Measurements from ENCODE around the gene PPP4R3B.
"Not testable (repeated sequence)": the region's sequence is repeated elsewhere in the genome, so short reads cannot be mapped to it uniquely, and the experiment has no call there.

PPP4R3B gene

DNA sequence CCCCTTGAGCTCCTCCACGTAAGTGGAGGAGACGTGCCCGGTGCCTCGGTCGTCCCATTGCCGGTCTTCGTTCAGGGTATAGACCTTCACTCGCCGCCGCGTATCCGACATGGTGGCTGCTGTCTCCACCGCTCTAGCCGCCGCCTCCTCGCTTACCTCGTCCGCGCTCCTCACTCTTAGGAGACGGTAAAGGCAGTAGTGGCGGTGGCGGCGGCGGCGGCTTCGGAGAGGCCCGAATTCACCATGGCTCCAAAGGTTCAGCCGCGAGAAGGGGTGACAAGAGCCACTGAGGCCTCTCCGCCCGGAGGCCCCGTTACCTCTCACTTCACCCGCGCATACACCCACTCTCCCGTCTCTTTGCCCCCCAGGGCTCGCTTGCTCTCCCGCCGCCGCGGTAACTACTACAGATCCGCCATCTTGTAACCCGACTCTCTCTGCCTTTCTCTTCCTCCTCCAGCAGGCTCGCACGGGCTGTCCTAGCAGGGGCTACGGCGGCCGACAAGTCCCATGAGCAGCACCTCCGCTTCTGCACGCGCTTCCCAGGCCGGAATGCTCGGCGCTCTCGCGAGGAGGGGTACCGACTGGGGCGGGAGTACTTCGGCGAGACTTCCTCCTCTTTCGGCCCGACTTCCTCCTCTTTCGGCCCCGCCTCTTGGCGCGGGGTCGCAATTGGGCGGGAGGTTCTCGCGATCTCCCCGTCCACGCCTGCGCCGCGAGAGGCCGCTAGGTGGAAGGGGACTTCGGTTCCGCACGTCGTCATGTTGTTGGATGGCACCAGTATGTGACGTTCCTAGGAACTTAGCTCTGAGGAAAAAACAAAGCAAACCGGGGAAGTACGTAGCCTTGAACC is at the start of gene PPP4R3B:
TSS of gene PPP4R3B (minus strand) at position 448 of the 850 bp plus-strand sequence. CDS start at position 111, 337 bp downstream.
- DNase-seq = peak; percentile 99

DNA sequence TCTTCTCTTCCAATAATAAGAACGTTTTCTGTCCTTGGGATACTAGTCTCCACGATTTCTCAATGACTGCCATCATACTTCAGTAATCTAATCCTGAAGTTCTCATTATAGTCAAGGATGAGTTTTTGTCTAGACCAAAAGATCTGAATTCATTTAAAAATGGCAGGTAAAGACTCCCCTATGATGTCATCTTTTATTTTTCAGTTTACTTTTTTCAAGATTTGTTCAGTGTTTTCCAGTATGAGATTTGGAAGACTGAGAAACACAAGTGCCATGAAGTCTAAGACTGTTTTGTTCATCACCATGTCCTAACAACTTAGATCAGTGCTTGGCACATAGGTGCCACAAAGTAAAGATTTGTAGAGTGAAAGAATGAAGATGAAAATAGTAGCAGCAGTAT is 35.8 kb upstream of the PPP4R3B start:
- DNase-seq = no peak

DNA sequence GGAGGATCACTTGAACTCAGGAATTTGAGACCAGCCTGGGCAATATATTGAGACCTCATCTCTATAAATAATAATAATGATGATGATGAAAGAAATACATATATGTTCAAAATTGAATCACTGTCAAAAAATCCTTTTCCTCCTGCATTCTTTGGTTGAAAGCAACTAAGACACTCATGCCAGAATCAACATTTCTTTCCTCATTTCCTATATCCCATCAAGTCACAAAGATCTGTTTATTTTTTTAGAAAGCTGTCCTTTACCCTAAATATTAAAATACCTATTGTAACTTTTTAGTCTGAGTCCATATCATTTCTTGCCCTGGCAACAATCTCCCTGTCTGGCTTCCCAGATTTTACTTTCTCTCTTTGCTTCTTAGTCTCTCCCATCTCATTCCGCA is 31.8 kb upstream of the PPP4R3B start:
- no peak for DNase-seq

DNA sequence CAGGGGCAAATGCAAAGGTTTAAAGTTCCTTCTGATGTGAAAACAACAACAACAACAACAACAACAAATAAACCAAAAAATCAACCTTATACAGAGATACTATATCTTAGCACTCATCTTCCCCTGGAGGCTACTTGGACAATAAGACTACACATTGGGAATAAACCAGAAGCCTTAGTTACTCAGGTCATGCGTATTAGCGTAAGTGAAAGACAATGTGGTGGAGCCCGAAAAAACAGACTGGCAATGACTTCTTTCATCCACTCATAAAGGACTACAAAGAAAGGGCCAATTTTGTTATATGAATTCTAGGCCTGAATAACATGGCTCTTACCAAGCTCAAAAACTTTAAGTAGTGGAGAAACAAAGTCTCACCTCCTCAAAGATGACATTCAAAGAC is 19.4 kb upstream of the PPP4R3B start:
- no peak for DNase-seq

DNA sequence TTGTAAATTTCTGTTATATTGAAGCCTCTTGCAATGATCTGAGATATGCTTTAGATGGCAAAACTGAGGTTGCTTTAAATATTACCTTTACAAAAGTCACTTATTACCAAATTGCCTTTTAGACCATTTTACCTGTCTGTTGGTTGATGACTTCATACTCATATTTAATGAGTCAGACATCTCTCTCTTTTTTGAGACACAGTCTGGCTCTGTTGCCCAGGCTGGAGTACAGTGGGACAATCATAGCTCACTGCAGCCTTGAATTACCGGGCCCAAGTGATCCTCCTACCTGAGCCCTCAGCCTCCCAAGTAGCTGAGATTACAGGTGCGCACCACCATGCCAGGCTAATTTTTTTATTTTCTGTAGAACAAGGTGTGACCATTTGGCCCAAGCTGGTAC is 11.5 kb upstream of the PPP4R3B start:
- DNase-seq = no peak

DNA sequence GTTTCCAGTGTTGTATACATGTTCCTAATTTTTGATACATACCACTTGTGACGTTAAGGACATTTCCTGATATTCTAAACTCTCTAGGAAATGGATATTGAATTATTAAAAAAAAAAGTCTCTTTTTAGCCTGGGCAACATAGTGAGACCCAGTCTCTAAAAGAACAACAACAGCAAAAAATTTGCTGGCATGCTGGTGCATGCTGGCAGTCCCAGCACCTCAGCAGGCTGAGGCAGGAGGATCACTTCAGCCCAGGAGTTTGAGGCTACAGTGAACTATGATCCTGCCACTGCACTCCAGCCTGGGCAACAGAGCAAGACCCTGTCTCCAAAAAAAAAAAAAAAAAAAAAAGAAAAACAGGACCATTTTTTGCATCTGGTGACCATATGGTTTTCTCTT is 10.5 kb upstream of the PPP4R3B start:
- no peak for DNase-seq

DNA sequence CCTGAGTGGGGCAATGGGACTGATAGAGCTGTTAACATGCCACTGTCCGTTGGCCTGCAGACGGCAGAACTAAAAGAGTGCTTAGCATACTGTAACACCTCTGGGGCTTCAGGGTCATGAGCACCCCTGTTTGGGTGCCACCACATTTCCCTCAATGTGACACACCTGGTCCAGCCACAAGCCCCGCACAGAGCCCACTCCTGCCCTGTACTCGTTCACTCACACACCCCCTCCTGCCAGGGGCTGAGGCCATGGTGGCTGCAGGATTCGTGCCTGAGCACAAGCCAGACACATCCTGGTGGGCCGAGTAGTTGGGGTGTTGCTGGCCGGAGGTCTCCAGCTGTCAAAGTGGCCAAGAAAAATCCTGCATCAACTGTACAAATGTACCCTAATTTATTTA is 4.4 kb upstream of the PPP4R3B start:
- DNase-seq = no peak

DNA sequence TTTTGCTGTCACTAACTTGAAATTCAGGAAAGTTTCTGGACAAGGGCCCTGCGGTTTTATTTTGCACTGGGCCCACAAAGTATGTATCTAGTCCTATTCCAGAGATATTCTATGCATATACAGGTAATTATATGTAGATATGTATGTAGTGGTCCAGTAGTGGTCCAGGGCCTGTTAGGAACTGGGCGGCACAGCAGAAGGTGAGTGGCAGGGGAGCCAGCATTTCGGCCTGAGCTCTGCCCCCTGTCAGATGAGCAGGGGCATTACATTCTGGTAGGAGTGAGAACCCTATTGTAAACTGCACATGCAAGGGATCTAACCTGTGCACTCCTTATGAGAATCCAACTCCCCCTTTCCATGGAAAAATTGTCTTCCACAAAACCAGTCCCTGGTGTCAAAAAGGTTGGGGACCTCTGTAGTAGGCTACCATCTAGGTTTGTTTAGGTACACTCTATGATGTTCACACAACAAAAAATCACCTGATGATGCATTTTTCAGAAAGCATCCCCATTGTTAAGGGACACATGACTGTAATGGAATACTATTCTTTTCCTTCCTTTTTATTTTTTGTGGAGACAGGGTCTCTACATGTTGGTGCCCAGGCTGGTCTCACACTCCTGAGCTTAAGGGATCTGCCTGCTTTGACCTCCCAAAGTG is 2.8 kb upstream of the PPP4R3B start:
- DNase-seq = peak; percentile 19

DNA sequence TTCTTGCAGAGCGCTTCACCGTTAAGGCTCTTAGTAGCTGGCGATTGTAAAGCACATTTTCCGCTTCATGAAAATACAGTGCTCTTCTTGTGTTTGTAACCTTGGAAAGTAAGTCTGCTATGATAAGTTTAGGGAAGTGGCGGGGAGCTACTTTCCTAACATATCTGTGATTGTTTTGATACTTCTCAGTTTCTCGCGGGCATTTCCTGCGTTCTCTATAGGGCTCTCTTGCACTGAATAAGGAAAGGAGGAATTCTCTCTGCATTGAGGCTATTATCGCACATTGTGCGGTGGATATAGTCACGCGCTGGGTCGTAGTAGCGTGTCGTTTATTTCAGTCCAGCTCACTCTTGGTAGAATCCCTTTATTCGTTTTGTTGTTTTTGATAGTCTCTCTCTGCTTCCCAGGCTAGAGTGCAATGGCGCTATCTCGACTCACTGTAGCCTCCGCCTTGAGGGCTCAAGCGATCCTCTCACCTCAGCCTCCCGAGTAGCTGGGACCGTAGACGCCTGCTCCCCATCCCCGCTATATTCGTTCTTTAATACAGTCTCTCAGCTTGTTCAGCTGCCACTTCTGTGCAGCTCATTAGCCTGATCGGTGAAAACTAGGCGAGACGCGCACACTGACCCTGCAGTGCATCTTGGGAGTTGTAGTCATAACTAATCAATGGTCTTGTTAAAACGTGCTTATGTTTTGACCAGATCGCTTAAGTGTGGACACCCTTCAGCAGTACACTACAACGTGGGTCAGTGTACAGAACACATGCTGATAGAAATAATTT is 1.0 kb upstream of the PPP4R3B start:
- DNase-seq = peak; percentile 58

DNA sequence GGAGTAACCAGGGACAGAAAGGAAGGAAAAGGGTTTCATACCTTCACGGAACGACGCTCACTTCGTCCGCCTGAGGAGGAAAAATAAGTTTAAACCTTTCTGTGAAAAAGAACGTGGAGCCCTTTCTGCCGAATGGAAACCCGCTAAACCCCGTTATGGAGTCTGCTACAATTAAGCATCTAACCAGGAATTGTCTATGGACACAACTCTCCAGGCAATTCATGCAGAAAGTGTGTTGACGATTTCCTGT is 528 bp upstream of the PPP4R3B start:
- no peak for DNase-seq

DNA sequence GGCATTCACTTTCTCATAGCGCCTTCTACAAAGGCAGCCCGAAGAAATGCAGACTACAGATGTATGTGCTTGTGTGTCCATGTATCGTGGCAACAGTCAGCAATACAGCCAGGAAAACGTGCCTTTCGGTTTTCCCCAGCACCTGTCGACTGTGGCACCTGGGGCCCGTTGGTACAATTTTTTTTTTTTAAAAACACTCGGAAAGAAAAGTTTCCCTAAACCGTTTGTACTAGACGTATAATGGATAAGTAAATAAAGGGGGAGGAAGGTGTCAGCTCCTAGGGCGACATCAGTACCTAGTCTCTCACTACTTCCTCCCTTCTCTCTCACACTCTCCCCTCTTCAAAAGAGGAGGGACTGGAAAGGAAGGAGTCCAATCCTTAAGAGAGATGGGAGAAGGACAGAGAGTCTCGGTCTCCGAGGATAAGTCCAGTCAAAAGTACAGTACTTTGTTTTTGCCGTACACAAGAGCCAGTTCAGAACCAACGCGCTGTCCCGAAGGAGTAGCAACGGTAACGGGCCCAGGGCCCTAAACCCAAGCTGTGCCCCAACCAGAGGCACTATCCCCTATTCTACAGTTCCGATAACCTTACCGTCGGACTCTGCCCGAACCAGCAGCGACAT is 759 bp downstream of the PPP4R3B start:
- peak; percentile 46 for DNase-seq

DNA sequence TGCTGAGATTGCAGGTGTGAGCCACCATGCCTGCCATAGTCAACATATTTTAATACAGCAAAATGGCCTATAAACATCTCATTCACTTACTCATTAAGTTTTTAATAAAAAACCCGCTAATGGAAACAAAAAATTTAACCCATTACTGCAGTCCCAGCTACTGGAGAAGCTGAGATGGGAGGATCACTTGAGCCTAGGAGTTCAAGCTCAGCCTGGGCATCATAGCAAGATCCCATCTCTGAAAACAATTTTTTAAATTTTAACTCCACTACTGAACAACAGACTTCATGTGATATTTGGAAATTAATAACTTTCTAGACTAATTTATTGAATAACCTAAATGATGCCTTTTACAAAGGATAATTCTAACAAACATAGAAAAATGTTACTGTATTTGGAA is 5.4 kb downstream of the PPP4R3B start:
- DNase-seq = no peak

DNA sequence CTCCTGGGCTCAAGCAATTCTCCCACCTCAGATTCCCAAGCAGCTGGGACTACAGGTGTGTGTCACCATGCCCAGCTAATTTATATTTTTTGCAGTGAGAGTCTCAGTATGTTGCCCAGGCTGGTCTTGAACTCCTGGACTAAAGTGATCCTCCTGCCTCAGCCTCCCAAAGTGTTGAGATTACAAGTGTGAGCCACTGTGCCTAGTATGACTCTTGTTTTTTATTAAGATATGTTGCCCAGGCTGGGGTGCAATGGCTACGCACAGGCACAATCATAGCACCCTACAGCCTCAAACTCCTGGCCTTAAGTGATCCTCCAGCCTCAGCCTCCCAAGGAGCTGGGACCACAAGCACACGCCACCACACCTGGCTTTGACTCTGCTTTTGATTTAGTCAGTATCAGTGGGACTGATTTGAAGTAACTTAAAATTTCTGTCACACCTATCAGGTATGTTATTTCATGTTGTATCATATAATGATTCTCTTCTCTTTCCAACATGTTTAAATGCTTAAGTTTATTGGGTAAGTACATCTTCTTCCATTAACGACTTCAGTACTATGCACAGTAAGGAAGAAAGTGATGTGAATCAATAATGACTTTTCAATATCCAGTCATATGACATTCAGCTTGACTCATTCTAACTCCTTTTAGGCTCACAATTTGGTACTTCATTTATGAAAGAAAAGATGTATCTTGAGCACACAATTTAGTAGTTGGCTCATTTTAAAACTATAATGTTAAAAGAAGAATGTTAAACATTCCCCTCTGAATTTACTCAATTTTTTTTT is 6.3 kb downstream of the PPP4R3B start:
- no peak for DNase-seq

DNA sequence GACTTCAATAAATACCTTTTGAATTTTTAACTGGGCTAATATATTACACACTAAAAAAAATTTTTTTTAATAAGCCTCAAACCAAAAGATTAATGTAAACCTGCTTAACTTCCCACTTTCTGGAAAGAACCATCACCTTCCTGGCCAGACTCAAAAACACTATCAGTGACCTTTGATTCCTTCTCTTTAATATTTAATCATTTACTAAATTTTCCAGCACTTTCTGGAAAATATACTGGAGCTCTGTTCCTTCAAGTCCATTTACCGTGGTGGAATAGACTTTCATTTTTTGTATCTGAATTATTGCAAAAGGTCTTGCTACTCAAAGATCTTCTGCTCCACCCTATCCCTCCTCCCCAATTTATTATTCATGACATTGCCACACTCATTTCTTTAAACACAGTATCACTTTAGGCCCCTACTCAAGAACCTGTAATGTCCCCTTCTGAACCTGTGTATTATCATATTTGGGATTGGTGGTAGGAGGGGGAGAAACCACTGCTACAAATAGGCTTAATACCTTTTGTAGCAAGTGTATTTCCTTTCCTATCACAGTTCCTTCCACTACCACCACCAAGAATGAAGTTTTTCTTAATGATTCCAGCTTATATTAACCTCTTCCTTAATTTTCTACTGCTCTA is 7.4 kb downstream of the PPP4R3B start:
- DNase-seq = no peak

DNA sequence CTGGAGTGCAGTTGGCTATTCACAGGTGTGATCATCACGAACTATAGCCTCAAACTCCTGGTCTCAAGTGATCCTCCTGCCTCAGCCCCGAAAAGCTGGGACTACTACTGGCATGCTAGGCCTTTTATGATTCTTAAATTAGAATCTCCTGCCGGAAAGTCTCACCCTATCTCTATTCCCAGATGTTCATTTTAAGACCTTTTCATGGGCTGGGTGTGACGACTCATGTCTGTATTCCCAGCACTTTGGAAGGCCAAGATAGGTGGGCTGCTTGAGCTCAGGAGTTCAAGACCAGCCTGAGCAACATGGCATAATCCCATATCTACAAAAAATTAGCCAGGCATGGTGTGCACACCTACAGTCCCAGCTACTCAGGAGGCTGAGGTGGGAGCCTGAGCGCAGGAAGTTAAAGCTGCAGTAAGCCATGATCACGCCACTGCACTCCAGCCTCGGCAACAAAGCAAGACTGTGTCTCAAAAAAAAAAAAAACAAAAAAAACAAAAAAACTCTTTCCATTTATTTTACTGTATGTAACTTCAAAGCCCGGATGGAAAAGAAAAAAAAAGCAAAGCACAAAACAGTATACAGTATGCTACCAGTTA is 8.1 kb downstream of the PPP4R3B start:
- DNase-seq = no peak

DNA sequence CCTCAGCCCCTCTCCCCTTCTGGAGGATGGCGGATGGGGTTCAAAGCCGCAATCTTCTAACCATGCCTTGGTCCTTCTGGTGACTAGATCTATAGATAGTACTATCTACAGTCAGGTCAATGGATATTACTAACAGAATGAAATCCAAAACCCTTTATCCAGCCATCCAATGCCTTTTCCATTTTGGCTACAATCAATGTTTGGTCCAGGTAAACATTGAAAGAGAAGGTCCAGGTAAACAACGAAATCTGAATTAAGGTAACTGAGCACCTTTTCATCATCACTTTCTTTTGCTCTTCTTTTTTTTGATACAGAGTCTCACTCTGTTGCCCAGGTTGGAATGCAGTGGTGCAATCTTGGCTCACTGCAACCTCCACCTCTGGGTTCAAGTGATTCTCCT is 9.7 kb downstream of the PPP4R3B start:
- DNase-seq = no peak

DNA sequence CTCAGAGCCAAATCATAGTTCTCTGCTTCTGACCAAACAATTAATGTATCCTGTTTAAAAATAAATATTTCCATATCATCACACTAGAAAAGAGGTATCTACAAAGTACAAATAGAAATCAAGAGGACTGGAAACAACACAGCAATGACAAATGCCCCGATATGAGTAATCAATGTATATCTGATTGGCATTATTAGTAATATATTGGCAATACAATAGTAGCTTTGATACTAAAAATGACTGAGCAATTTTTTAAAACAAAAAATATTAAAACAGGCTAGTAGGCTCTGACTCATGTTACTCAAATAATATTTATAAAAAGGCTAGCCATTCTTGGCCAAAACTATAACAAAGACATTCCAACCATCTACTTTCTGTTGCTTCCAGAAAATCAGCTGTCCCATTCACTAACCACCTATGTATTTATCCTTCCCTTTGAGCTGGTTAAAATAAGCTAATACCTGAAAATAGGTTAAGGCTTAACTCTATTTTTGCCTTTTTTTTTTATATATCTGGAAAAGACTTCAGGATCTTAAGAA is 13.3 kb downstream of the PPP4R3B start:
- no peak for DNase-seq

DNA sequence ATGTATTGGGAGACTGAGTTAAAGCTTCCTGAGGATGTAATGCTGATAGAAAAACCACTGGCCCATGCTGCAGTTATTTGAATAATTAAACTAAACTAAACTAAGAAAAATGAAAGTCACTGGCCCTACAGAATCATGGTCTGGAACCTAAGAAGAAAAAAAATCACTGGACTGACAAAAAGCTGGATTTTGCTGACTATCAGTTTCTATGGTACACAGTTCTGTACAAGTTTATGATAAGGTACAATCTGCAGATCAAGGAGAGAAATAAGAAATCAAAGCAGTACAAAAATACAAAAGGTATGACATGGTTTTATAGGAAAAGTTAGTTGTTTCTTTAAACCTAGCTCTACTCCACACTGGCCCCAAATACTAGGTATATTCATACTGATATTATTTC is 15.6 kb downstream of the PPP4R3B start:
- DNase-seq = no peak

DNA sequence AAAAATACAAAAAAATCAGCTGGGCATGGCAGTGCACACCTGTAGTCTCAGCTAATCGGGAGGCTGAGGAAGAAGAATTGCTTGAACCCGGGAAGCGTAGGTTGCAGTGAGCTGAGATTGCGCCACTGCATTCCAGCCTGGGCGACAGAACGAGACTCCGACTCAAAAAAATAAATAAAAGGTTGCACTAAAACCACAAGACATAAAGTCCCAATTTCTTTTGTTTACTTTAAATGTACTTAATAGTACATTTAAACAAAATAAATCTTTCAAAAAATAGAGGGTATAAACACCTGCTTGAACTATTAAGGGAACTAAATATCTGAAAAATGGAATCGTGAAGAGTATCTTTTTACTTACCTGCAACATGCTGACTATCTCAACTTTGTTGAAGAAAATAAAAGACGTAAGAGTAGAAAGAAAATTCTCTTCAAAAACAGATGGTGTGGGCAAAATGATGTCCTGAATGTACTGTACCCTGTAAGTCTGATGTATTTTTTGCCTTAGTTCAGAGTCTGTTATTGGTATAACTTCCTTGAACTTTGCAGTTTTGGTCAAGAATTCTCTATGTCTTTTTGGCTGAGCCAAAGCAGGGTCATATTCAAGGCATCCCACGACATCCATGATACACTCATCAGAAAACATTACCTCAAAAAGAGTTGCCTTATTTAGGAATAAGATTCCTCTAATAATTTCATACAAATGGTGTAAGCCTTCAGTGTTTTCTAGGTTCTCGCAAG is 19.2 kb downstream of the PPP4R3B start:
- DNase-seq = no peak

DNA sequence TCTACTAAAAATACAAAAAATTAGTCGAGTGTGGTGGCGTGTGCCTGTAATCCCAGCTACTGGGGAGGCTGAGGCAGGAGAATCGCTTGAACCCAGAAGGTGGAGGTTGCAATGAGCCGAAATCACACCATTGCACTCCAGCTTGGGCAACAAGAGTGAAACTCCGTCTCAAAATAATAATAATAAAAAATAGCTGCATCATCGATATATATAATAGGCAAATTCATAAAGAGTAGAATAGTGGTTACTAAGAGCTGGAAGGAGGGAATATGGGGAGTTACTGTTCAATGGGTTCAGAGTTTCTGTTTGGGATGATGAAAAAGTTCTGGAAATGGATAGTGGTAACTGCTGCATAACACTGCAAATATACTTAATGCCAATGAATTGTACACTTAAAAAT is 20.6 kb downstream of the PPP4R3B start:
- DNase-seq = not testable (repeated sequence)

DNA sequence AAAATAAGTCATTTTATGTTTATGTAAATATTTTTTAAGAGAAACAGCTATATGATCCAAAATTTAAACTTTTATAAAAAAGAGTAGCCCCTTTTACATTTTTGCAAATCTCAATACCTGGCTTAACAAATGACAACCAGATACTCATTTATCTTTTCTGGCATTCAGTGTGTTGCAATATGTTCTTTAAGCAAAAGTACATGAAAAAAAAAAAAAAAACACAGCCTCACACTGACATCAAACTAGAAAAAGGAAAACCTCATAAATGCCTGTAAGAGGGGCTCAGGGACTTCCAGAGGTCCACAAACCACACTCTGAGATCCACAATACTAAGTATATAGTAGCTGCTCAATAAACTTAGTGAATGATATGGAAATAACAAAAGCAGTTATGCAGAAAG is 21.9 kb downstream of the PPP4R3B start:
- DNase-seq = no peak

All from MV-4-11 (cell line).